ENCODE measurements around the gene HECW1. TPM values are rescaled to one million over a fixed set of nuclear protein-coding genes. Genes with fewer than 3 reads are reported as not detected.

The HECW1 gene
- total RNA-seq, 1 experiment from 2014 or later = 0.77 TPM

DNA sequence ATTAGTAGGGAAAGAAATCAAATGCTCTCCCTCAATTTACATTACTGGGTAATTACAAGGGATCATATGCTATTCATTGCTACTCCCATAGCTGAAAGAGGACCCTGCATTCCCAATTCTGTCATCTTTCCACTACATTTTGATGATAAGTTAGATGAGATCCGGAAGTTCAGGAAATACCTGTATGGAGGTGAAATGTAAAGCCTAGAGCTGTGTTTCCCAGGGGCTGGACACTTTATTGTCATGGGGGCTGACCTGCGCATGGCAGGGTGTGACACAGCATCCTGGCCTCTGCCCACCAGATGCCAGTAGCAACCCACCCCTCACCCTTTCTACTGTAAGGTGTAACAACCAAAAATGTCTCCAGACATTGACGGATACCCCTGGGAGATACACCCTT lies 56.6 kb downstream of the HECW1 start:
- ATAC-seq (no peak), DNase-seq (ENCODE audit: low read depth, low spot score) (no peak)
- no peaks in the 10 kb centered on the region; the same call in 1 of the 2 replicates for H3K27me3 ChIP-seq (ENCODE audit: control insufficient read depth, insufficient read depth, low read length)
- H3K9me3 ChIP-seq (ENCODE audit: control insufficient read depth, insufficient read depth, low read depth, low read length) = no peaks in the 10 kb centered on the region
- H3K4me1 ChIP-seq (ENCODE audit: control insufficient read depth, insufficient read depth, low read length) = no peaks in the 10 kb centered on the region
- POLR2A ChIA-PET = no interaction called here
- TF ChIP-seq POLR2AphosphoS5 (IDR thresholded peaks at IDR 0.05; ENCODE audit: low read depth, low read length) (no peak), TCF7L2 (IDR thresholded peaks at IDR 0.05; ENCODE audit: low read depth, low read length) (no peak), CTCF (IDR thresholded peaks at IDR 0.05) (no peak), SIN3A (IDR thresholded peaks at IDR 0.05; ENCODE audit: borderline replicate concordance, insufficient read depth, low read depth, low read length) (no peak), REST (IDR thresholded peaks at IDR 0.05; ENCODE audit: insufficient read depth in 1 of 2, low read depth in 2 of 2, low read length in 1 of 2) (no peak)
- in situ Hi-C loops (cut with HindIII; ENCODE audit: low pct_unique_long_range_greater_than_20kb, low sequenced_read_pairs) (no loop called here), intact Hi-C loops (cut with micrococcal nuclease; ENCODE audit: unreplicated experiment) (no loop called here)
- H3K4me3 ChIP-seq (ENCODE audit: low read depth in 2 of 2, low read length in 2 of 2) = no peak overlapping the region
- H3K36me3 ChIP-seq (ENCODE audit: control insufficient read depth, insufficient read depth, low read length) = no peaks in the 10 kb centered on the region
- CTCF ChIA-PET = no interaction called here
- BruUV-seq (replicated peaks) = no TSS peak
- H3K27ac ChIP-seq (ENCODE audit: low read length) = no peak overlapping the region

DNA sequence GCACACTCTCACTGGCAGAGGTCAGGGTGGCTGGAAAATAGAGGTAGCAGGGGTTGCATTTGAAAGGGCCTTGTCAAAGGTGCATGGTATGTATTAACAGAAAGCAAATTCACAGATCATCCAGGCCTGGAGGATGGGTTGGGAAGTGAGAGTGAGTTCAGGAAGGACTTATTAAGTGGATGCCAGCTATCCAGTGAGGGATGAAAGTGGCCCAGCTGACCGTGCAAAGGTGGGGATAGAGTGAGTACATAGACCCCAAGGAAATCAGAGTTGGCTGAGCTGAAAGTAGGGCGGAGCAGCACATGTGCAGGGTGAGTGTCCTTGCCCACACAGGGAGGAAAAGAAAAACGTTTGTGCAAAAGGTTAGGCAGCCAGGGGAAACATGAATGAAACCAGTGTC lies 58.1 kb downstream of the HECW1 start:
- H3K27ac ChIP-seq (ENCODE audit: low read length) = no peak overlapping the region
- H3K9me3 ChIP-seq (ENCODE audit: control insufficient read depth, insufficient read depth, low read depth, low read length) = no peaks in the 10 kb centered on the region
- no peaks in the 10 kb centered on the region for H3K4me1 ChIP-seq (ENCODE audit: control insufficient read depth, insufficient read depth, low read length)
- ChIA-PET CTCF (no interaction called here), POLR2A (no interaction called here)
- no TSS peak for BruUV-seq (replicated peaks)
- in situ Hi-C loops (cut with HindIII; ENCODE audit: low pct_unique_long_range_greater_than_20kb, low sequenced_read_pairs) = no loop called here
- peaks cover 4% of the 10 kb centered on the region for H3K27me3 ChIP-seq (ENCODE audit: control insufficient read depth, insufficient read depth, low read length)
- no peak for DNase-seq (ENCODE audit: low read depth, low spot score)
- no peak for ATAC-seq
- no peaks in the 10 kb centered on the region for H3K36me3 ChIP-seq (ENCODE audit: control insufficient read depth, insufficient read depth, low read length)
- intact Hi-C loops (cut with micrococcal nuclease; ENCODE audit: unreplicated experiment) = no loop called here
- H3K4me3 ChIP-seq (ENCODE audit: low read depth in 2 of 2, low read length in 2 of 2) = no peak overlapping the region
- no peak for TF ChIP-seq POLR2AphosphoS5 (IDR thresholded peaks at IDR 0.05; ENCODE audit: low read depth, low read length)
- no peak for TF ChIP-seq REST (IDR thresholded peaks at IDR 0.05; ENCODE audit: insufficient read depth in 1 of 2, low read depth in 2 of 2, low read length in 1 of 2)
- no peak for TF ChIP-seq CTCF (IDR thresholded peaks at IDR 0.05)
- TF ChIP-seq TCF7L2 (IDR thresholded peaks at IDR 0.05; ENCODE audit: low read depth, low read length) = no peak
